SJSA1 (cell line): ENCODE results near the gene CPB1. TPM values are rescaled to one million over a fixed set of nuclear protein-coding genes. Genes with fewer than 3 reads are reported as not detected.

Experiments used
- DNase-seq, 2 experiments: peaks; one replicate each; pipeline ENCODE4 v3.0.0-alpha.2; 2015 to 2020; ENCODE audit warnings: low spot score in 2 of 2, low read depth in 1 of 2
- H3K27ac ChIP-seq: fragments of 250-450 bp; sonication (Bioruptor Pico); 2 replicates; pipeline ENCODE4 v1.5.1; 2020; ENCODE audit warnings: mild to moderate bottlenecking, moderate library complexity
- H3K27me3 ChIP-seq: fragments of 250-450 bp; sonication (Bioruptor Pico); replicated peaks from 2 replicates; pipeline ENCODE4 v1.5.1; 2020; ENCODE audit warnings: mild to moderate bottlenecking, moderate library complexity
- H3K36me3 ChIP-seq: fragments of 250-450 bp; sonication (Bioruptor Pico); 2 replicates; pipeline ENCODE4 v1.5.1; 2020; ENCODE audit warnings: mild to moderate bottlenecking
- H3K4me1 ChIP-seq: fragments of 250-450 bp; sonication (Bioruptor Pico); replicated peaks from 2 replicates; pipeline ENCODE4 v1.6.1; 2021; ENCODE audit warnings: mild to moderate bottlenecking
- H3K4me3 ChIP-seq: fragments of 250-450 bp; sonication (Bioruptor Pico); 2 replicates; pipeline ENCODE4 v1.5.1; 2020; ENCODE audit warnings: mild to moderate bottlenecking
- H3K9me3 ChIP-seq: fragments of 250-450 bp; sonication (Bioruptor Pico); replicated peaks from 2 replicates; pipeline ENCODE4 v1.5.1; 2020; ENCODE audit warnings: mild to moderate bottlenecking
- total RNA-seq: library from RNA; depleted of rRNA; stranded (reverse); fragments of >200 nt; shearing (Covaris generic); gene quantifications from 2 replicates; pipeline ENCODE4 v1.2.3, GENCODE V29; 2014

CPB1 gene
- total RNA-seq, 1 experiment from 2014 or later: not detected

DNA sequence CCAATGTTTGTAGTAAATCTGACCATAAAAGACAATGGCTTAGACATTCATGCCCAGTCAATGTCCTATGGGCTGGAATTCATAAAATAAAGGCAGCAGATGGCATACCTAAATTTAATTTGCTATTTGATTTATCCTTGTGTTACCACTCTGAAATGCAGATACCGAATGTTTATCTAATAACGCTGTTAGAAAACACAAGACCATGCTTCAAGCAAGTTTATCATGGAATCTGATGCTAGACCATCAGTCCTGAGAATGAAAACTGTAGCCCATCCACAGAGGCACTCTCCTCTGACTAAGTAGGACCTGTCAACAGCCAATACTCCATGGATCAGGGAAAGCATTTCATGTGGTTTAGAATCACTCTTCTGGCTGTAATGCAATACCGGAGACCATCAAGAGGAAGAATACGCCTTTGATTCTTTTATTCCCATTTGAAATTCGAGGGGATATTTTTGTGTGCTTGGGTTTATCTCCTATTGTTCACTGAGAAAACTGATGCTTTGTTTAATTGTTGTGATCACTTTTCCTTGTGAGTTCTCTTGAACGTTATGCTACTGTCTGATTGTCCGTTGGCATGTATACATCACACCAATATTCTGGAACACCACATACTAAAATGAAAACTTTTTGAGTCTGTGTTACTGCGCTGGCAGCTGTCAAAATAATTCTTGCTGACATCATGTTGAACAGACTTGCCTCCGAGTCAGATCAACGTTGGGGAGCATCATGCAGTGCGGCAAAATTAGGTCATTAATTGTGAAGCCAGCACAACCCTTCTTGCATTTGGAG lies 12.1 kb upstream of the CPB1 start:
- Histone ChIP-seq H3K4me1 (no peaks in the 10 kb centered on the region), H3K9me3 (no peaks in the 10 kb centered on the region), H3K27me3 (peaks cover 7% of the 10 kb centered on the region; the same call in 1 of the 2 replicates), H3K36me3 (no peaks in the 10 kb centered on the region), H3K27ac (no peak overlapping the region), H3K4me3 (no peak overlapping the region)
- no peak for DNase-seq

GRCh38 chr3:148816427-148816826 lies 11.2 kb upstream of the CPB1 start:
- DNase-seq: no peak
- Histone ChIP-seq H3K27ac (no peak overlapping the region), H3K4me1 (no peaks in the 10 kb centered on the region), H3K36me3 (no peaks in the 10 kb centered on the region), H3K9me3 (no peaks in the 10 kb centered on the region), H3K27me3 (peaks cover 7% of the 10 kb centered on the region; the same call in 1 of the 2 replicates), H3K4me3 (no peak overlapping the region)

GRCh38 chr3:148816981-148817525 lies 10.6 kb upstream of the CPB1 start:
- Histone ChIP-seq H3K27ac (no peak overlapping the region), H3K9me3 (no peaks in the 10 kb centered on the region), H3K36me3 (no peaks in the 10 kb centered on the region), H3K4me3 (no peak overlapping the region), H3K4me1 (no peaks in the 10 kb centered on the region), H3K27me3 (peaks cover 7% of the 10 kb centered on the region; the same call in 1 of the 2 replicates)
- no peak for DNase-seq

DNA sequence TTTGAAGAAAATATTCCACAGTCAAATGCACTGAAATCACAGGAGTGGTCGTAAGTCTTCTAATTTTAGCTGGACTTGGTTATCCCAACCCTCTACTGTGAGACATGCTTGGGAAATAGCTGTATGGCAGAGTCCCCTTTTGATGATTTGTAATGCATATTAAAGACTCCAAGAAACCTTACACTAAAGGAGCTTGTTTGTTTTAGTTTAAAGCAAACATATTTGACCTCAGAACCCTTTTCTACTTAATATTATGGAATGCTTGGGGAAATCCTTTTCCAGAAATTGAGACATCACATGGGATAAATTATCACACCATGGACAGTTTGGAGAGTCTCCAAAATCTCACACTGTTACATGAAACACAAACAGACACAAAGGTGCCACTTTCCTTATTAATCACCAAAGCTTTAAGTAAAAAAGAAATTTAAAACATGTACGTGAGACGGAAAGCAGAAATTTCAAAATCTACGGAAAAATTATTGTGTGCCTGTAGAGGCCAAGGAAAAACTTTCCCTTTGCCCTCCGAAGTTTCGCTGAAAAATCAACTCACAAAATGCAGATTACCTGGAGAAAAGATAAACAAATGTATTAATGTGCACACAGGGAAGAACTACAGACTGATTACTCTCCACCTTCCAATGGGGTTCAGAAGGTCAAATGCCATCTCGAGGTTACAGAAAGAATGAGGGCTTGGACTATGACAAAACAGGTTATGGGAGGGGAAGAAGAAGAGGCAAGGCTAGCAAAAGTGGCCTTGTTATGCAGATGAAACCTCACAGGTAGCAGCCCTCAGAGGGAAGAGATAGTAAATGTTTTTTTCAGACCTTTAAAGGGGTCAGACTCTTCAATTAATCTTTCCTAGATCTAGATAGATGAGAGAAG lies 7.0 kb upstream of the CPB1 start:
- peaks cover 3% of the 10 kb centered on the region for H3K27me3 ChIP-seq
- H3K27ac ChIP-seq: no peak overlapping the region
- H3K4me3 ChIP-seq: no peak overlapping the region
- H3K4me1 ChIP-seq: no peaks in the 10 kb centered on the region
- no peak for DNase-seq
- no peaks in the 10 kb centered on the region for H3K9me3 ChIP-seq
- H3K36me3 ChIP-seq: no peaks in the 10 kb centered on the region

- Histone ChIP-seq H3K9me3 (no peaks in the 10 kb centered on the region), H3K27me3 (no peaks in the 10 kb centered on the region; the same call in 1 of the 2 replicates), H3K4me1 (no peaks in the 10 kb centered on the region), H3K27ac (no peak overlapping the region), H3K4me3 (no peak overlapping the region), H3K36me3 (no peaks in the 10 kb centered on the region)
- no peak for DNase-seq
These were observed 4.6 kb upstream of the CPB1 start for GRCh38 chr3:148823026-148823425.

- Histone ChIP-seq H3K27ac (no peak overlapping the region), H3K9me3 (no peaks in the 10 kb centered on the region), H3K27me3 (no peaks in the 10 kb centered on the region; the same call in 1 of the 2 replicates), H3K36me3 (no peaks in the 10 kb centered on the region), H3K4me3 (no peak overlapping the region), H3K4me1 (no peaks in the 10 kb centered on the region)
- DNase-seq: no peak
These were observed 2.1 kb upstream of the CPB1 start for GRCh38 chr3:148825476-148825875.

GRCh38 chr3:148828136-148828690 lies 602 bp downstream of the CPB1 start:
- Histone ChIP-seq H3K9me3 (no peaks in the 10 kb centered on the region), H3K27ac (no peak overlapping the region), H3K4me3 (no peak overlapping the region), H3K36me3 (no peaks in the 10 kb centered on the region), H3K27me3 (peaks cover 4% of the 10 kb centered on the region; the same call in 1 of the 2 replicates), H3K4me1 (no peaks in the 10 kb centered on the region)
- DNase-seq: no peak

GRCh38 chr3:148829926-148830325 lies 2.3 kb downstream of the CPB1 start:
- Histone ChIP-seq H3K9me3 (no peaks in the 10 kb centered on the region), H3K27ac (no peak overlapping the region)

GRCh38 chr3:148833223-148833622 lies 5.6 kb downstream of the CPB1 start:
- Histone ChIP-seq H3K9me3 (no peaks in the 10 kb centered on the region), H3K4me1 (no peaks in the 10 kb centered on the region), H3K27me3 (0 out of 2 replicates have a peak, but pooled peaks cover 4% of the 10 kb centered on the region), H3K4me3 (no peak overlapping the region), H3K36me3 (no peaks in the 10 kb centered on the region), H3K27ac (no peak overlapping the region)
- DNase-seq: no peak

More at GRCh38 chr3:148829926-148830325, 2.3 kb downstream of the CPB1 start:
- no peak for DNase-seq
- Histone ChIP-seq H3K36me3 (no peaks in the 10 kb centered on the region), H3K27me3 (0 out of 2 replicates have a peak, but pooled peaks cover 4% of the 10 kb centered on the region), H3K4me1 (no peaks in the 10 kb centered on the region), H3K4me3 (no peak overlapping the region)

- H3K4me1 ChIP-seq: no peaks in the 10 kb centered on the region
- no peaks in the 10 kb centered on the region for H3K27me3 ChIP-seq
- no peak for DNase-seq
- no peaks in the 10 kb centered on the region for H3K9me3 ChIP-seq
- H3K27ac ChIP-seq: no peak overlapping the region
- no peak overlapping the region for H3K4me3 ChIP-seq
- no peaks in the 10 kb centered on the region for H3K36me3 ChIP-seq
These were observed 12.2 kb downstream of the CPB1 start for GRCh38 chr3:148839805-148840204.

- H3K4me1 ChIP-seq: no peaks in the 10 kb centered on the region
- H3K4me3 ChIP-seq: no peak overlapping the region
- no peaks in the 10 kb centered on the region for H3K27me3 ChIP-seq
- no peak for DNase-seq
- H3K9me3 ChIP-seq: no peaks in the 10 kb centered on the region
- H3K36me3 ChIP-seq: no peaks in the 10 kb centered on the region
- no peak overlapping the region for H3K27ac ChIP-seq
These were observed 12.8 kb downstream of the CPB1 start for GRCh38 chr3:148840451-148840850.

GRCh38 chr3:148845756-148846395 lies 18.3 kb downstream of the CPB1 start:
- Histone ChIP-seq H3K27me3 (no peaks in the 10 kb centered on the region; the same call in 1 of the 2 replicates), H3K9me3 (no peaks in the 10 kb centered on the region)
- no peak for DNase-seq

GRCh38 chr3:148847351-148847750 lies 19.7 kb downstream of the CPB1 start:
- DNase-seq: no peak
- H3K4me1 ChIP-seq: no peaks in the 10 kb centered on the region; the same call in 1 of the 2 replicates
- H3K4me3 ChIP-seq: no peak overlapping the region
- no peaks in the 10 kb centered on the region for H3K36me3 ChIP-seq
- H3K27me3 ChIP-seq: no peaks in the 10 kb centered on the region; the same call in 1 of the 2 replicates
- H3K27ac ChIP-seq: no peak overlapping the region
- no peaks in the 10 kb centered on the region for H3K9me3 ChIP-seq

More at GRCh38 chr3:148845756-148846395, 18.3 kb downstream of the CPB1 start:
- Histone ChIP-seq H3K27ac (no peak overlapping the region), H3K4me1 (no peaks in the 10 kb centered on the region), H3K36me3 (no peaks in the 10 kb centered on the region), H3K4me3 (no peak overlapping the region)
